ENCODE results near the gene TOR2A. TPM values are rescaled to one million over a fixed set of nuclear protein-coding genes. Genes with fewer than 3 reads are reported as not detected.

TOR2A gene
- total RNA-seq, 4 donors from 2014 or later: 8.9 to 23.1 (median 14.2) TPM

DNA sequence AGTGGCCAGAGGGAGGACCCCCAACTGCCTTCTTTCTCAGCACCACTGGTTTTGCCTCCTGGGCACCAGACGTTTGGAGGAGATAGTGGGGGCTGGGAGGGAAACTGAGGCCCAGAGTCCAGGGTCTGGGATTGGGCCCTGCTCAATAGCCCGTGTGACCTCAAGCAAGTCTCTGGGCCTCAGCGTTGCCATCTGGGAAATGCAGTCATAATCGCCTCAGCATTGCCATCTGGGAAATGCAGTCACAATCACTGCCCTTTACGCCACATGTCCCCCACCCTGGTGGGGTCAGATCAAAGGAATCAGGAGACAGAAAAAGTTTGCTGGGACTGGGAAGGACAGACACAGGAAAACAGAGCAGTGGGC is 41.8 kb upstream of the TOR2A start:
- Histone ChIP-seq H3K27ac (no peak overlapping the region), H3K4me1 (peaks cover 0 to 5% of the 10 kb centered on the region in 2 donors), H3K4me3 (replicated peaks in 1 of 3) (no peak overlapping the region), H3K36me3 (no peaks in the 10 kb centered on the region), H3K27me3 (no peaks in the 10 kb centered on the region), H3K9me3 (no peaks in the 10 kb centered on the region)
- TF ChIP-seq, protein P1, sequence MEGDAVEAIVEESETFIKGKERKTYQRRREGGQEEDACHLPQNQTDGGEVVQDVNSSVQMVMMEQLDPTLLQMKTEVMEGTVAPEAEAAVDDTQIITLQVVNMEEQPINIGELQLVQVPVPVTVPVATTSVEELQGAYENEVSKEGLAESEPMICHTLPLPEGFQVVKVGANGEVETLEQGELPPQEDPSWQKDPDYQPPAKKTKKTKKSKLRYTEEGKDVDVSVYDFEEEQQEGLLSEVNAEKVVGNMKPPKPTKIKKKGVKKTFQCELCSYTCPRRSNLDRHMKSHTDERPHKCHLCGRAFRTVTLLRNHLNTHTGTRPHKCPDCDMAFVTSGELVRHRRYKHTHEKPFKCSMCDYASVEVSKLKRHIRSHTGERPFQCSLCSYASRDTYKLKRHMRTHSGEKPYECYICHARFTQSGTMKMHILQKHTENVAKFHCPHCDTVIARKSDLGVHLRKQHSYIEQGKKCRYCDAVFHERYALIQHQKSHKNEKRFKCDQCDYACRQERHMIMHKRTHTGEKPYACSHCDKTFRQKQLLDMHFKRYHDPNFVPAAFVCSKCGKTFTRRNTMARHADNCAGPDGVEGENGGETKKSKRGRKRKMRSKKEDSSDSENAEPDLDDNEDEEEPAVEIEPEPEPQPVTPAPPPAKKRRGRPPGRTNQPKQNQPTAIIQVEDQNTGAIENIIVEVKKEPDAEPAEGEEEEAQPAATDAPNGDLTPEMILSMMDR (IDR thresholded peaks at IDR 0.05): no peak
- TF ChIP-seq POLR2A (IDR thresholded peaks at IDR 0.05): no peak
- intact Hi-C loops (cut with DNase I): no loop called here
- no peak for DNase-seq
- 65 to 67% methylated on average over 5 of the region's 5 CpGs for WGBS, 2 donors

DNA sequence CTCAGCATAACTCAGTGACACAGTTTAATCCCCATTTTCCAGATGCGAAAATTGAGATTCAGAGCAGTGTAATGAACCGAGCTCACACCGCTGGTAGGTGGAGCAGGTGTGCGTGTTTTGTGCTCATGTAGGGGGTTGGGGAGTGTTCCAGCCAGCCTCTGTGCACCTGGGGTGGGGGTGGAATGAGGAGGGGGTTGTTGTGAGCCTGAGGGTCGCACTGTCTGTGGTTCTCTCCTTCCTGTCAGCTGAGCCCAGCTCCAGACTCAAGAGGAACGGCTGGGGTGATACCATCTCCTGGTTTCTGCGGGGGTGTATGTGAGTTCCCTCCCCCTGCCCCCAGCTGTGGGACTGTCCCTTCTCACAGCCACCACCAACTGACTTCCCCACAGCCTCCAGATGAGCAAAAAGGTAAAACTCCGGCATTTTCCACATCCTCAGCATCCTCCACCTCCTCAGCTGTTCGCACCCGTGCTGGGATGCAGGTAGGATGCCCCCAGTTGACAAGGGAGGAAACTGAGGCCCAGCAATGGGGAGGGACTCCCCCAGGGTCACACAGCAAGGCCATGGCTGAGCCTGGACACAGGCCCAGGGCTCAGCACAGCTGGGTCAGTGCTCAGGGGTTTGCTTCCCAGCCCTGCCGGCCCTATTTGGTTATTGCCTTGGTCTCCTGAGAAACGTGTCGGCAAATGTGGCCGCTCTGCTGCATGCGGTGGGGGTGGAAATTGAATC is 41.3 kb upstream of the TOR2A start:
- Histone ChIP-seq H3K4me3 (replicated peaks in 1 of 3) (no peak overlapping the region), H3K36me3 (no peaks in the 10 kb centered on the region), H3K27me3 (no peaks in the 10 kb centered on the region), H3K9me3 (no peaks in the 10 kb centered on the region), H3K4me1 (peaks cover 0 to 5% of the 10 kb centered on the region in 2 donors), H3K27ac (no peak overlapping the region)
- TF ChIP-seq, protein P1 (IDR thresholded peaks at IDR 0.05): no peak
- TF ChIP-seq POLR2A (IDR thresholded peaks at IDR 0.05): no peak
- DNase-seq: no peak
- intact Hi-C loops (cut with DNase I): no loop called here
- WGBS, 2 donors: 66 to 68% methylated on average over 15 of the region's 15 CpGs

DNA sequence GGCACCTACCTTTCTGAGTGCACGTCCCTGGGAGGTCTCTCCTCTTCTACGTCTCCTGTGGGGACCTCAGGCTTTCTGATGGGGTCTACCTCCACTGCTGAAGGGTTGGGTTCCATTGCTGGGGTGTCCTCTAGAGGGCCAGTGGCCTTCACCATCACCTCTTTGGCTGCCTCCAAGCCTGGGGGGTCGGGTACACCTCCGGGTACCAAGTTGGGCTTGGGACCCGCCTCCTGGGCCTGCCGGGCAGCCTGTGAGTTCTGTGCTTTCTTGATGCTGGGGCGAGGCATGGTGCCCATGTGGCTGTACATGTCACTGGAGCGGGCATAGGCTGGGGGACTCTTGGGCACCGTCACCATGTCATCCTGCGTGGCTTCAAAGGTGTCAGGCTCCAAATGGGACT is 38.9 kb upstream of the TOR2A start:
- Histone ChIP-seq H3K27ac (no peak overlapping the region), H3K4me1 (peaks cover 4 to 20% of the 10 kb centered on the region in 2 donors), H3K36me3 (no peaks in the 10 kb centered on the region), H3K9me3 (no peaks in the 10 kb centered on the region), H3K4me3 (replicated peaks in 1 of 3) (no peak overlapping the region), H3K27me3 (no peaks in the 10 kb centered on the region)
- DNase-seq: no peak
- no peak for TF ChIP-seq POLR2A (IDR thresholded peaks at IDR 0.05)
- TF ChIP-seq, protein P1 (IDR thresholded peaks at IDR 0.05): no peak
- intact Hi-C loops (cut with DNase I): no loop called here
- 91 to 95% methylated on average over 5 to 9 of the region's 10 CpGs for WGBS, 2 donors

DNA sequence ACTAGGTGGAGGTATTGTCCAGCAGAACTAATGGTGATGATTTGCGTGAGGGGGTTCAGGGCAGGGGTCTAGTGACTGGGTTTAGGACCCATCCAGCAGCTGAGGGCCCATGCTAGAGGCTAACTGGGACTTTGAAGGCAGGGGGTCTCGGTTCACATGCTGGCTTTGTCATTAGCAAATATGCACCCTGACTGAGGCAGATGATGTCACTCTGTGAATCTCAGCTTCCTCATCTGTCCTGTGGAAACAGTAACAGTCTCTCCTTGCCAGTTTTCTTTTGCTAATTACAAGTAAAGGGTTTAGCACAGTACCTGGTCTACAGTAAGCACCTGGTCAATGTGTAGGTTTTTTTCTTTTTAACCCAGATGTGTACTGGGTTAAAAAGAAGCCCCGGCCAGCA is 38.2 kb upstream of the TOR2A start:
- no peak overlapping the region for H3K4me3 ChIP-seq (replicated peaks in 1 of 3)
- DNase-seq: no peak
- H3K9me3 ChIP-seq: no peaks in the 10 kb centered on the region
- TF ChIP-seq, protein P1 (IDR thresholded peaks at IDR 0.05): no peak
- no peak for TF ChIP-seq POLR2A (IDR thresholded peaks at IDR 0.05)
- no peak overlapping the region for H3K27ac ChIP-seq
- H3K4me1 ChIP-seq: peaks cover 4 to 15% of the 10 kb centered on the region in 2 donors
- no peaks in the 10 kb centered on the region for H3K36me3 ChIP-seq
- intact Hi-C loops (cut with DNase I): no loop called here
- H3K27me3 ChIP-seq: no peaks in the 10 kb centered on the region
- 86 to 88% methylated on average over 3 of the region's 3 CpGs for WGBS, 2 donors

DNA sequence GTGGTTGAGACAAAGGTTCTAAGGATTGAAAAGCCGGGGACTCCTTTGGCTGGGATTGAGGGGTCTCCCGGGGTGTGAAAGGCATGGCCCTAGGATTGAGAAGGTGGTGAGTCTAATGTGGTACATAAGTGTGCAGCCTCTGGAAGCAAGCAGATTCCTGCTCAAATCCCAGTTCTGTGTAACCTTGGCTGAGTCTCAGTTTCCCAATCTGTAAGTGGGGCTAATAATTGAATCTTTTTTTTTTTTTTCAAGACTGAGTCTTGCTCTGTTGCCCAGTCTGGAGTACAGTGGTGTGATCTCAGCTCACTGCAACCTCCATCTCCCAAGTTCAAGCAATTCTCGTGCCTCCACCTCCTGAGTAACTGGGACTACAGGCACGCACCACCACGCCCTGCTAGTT is 37.5 kb upstream of the TOR2A start:
- Histone ChIP-seq H3K36me3 (no peaks in the 10 kb centered on the region), H3K9me3 (no peaks in the 10 kb centered on the region), H3K27ac (no peak overlapping the region), H3K27me3 (no peaks in the 10 kb centered on the region), H3K4me3 (replicated peaks in 1 of 3) (no peak overlapping the region), H3K4me1 (peaks cover 4 to 15% of the 10 kb centered on the region in 2 donors)
- WGBS, 2 donors: 95 to 99% methylated on average over 5 of the region's 5 CpGs
- no peak for DNase-seq
- intact Hi-C loops (cut with DNase I): no loop called here
- TF ChIP-seq, protein P1 (IDR thresholded peaks at IDR 0.05): no peak
- TF ChIP-seq POLR2A (IDR thresholded peaks at IDR 0.05): no peak

All from thyroid gland (tissue), 4 donors.